Mammary epithelial cell (primary cell): ENCODE measurements around the gene URI1.

Source experiments
- EZH2 ChIP-seq: IDR thresholded peaks from 2 replicates; pipeline ENCODE4 v1.6.1; 2012; ENCODE audit warnings: low read length, inconsistent platforms, borderline replicate concordance
- TF ChIP-seq, protein P1 (sequence below), 2 donors: IDR thresholded peaks in 1 of 2; conservative IDR thresholded peaks in 1 of 2; 2 replicates each; pipeline ENCODE4 v1.5.1; 2011 to 2012; ENCODE audit warnings: inconsistent platforms in 2 of 2, low read length in 2 of 2, mild to moderate bottlenecking in 2 of 2, control low read depth in 1 of 2, low read depth in 1 of 2; ENCODE audit not compliant: insufficient read depth in 1 of 2; ENCODE audit errors: extremely low read depth in 1 of 2

DNA sequence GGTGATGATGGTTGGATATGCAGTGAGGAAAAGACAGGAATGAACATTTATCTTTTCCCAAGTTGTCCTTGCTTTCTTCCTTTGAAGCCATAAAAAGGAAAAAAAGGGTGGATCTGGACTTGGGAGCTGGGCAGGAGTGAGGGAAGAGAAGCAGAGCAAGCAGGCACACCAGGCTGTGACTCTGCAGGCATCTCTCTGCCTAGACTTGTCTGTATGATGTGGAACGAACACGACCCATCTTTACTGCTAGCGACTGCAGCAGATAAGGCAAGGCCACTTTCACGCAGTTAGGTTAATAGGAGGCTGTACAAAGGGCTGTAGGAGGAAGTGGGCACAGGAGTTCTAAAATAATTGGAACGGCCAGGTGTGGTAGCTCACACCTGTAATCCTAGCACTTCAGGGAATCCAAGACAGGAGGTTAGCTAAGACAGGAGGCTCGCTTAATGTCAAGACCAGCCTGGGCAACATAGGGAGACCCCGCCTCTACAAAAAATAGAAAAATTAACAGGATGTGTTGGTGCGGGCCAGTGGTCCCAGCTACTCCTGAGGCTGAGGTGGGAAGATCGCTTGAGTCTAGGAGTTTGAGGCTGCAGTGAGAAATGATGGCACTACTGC, 961 bp upstream of the URI1 start:
- TF ChIP-seq, protein P1, sequence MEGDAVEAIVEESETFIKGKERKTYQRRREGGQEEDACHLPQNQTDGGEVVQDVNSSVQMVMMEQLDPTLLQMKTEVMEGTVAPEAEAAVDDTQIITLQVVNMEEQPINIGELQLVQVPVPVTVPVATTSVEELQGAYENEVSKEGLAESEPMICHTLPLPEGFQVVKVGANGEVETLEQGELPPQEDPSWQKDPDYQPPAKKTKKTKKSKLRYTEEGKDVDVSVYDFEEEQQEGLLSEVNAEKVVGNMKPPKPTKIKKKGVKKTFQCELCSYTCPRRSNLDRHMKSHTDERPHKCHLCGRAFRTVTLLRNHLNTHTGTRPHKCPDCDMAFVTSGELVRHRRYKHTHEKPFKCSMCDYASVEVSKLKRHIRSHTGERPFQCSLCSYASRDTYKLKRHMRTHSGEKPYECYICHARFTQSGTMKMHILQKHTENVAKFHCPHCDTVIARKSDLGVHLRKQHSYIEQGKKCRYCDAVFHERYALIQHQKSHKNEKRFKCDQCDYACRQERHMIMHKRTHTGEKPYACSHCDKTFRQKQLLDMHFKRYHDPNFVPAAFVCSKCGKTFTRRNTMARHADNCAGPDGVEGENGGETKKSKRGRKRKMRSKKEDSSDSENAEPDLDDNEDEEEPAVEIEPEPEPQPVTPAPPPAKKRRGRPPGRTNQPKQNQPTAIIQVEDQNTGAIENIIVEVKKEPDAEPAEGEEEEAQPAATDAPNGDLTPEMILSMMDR (conservative IDR thresholded peaks at IDR 0.05 in 1 of 2, IDR thresholded peaks at IDR 0.05 in 1 of 2; ENCODE audit: extremely low read depth in 1 of 2, insufficient read depth in 1 of 2, low read depth in 1 of 2, low read length in 2 of 2) = no peak
- TF ChIP-seq EZH2 = no peak
